Measurements from ENCODE around the gene NFIC.
"Not testable (repeated sequence)": the region's sequence is repeated elsewhere in the genome, so short reads cannot be mapped to it uniquely, and the experiment has no call there.

The NFIC gene

DNA sequence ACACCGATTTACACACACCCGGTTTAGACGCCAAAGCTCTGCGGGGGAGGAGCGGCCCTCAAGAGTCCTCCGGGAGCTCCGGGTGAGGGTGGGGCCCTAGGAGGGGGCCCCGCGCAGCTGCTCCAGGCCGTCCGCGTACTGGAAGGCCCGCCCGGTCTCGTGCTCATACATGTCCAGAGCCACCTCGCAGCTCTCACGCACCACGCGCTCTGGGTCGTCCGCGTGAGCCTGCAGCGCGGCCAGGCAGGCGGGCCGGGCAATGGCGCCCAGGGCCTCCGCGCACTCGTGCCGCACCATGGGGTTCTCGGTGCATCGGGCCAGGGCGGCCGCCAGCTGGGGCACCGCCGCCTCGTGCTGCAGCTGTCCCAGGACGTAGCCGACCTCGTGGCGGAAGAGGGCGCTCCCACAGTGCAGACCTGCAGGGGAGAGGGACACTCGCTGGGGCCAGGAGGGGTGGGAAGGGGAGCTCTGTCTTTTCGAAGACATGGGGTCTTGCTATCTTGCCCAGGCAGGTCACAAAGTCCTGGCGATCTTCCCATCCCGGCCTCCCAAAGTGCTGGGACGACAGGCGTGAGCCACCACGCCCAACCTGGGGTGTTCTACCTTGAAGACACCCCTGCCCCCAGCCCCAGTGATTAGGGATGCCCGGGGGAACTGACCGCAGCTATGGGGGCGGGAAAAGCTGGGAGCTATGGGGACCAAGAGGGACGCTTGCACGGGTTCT lies 125.2 kb downstream of the NFIC start:
- no peak for DNase-seq (ENCODE audit: low read depth in 2 of 2)

DNA sequence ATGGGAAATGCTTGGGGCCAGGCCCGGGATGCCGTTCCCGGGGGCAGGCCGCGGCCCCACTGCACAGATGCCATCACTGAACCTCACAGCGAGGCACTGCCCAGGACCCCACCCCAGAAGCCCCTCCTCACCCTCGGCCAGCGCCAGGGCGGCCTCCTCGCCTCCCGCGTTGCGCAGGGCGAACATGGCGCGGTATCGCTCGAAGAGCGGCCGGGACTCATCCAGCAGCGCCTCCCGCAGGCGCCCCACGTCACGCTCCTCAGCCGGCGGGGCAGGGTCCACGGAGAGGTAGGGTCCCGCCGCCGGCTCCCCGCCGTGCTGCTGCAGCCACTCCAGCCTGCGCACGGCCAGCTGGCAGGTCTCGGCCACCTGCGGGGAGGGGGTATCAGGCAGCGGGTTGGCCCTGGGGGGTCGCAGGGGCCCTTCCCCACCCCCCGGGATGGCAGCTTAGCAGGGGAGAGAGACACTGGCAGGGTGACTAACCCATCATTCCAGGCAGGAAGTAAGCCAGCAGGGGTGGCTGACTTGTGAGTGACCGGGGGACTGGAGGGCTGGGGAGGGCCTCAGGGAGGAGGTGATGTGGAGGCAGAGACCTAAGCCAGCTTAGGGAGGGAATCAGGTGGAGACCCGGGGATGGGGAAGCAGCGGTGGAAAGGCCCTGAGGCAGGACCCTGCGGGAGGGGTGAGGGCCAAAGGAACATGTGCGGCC lies 125.9 kb downstream of the NFIC start:
- no peak for DNase-seq (ENCODE audit: low read depth in 2 of 2)

DNA sequence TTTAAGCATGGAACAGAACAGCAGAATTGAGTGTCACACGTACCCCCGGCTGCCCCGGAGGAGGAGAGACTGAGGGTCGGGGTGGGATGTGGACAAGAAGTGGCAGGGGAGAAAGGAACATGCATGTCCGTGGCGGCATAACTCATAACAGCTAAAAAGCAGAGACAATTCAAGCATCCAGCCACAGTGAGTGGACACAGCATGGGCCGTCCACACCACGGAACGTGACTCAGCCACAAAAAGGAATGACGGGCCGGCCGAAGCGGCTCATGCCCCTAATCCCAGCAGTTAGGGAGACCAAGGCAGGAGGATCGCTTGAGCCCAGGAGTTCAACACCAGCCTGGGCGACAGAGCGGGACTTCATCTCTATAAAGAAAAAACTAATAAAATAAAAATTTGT lies 126.5 kb downstream of the NFIC start:
- no peak for DNase-seq (ENCODE audit: low read depth in 2 of 2)

DNA sequence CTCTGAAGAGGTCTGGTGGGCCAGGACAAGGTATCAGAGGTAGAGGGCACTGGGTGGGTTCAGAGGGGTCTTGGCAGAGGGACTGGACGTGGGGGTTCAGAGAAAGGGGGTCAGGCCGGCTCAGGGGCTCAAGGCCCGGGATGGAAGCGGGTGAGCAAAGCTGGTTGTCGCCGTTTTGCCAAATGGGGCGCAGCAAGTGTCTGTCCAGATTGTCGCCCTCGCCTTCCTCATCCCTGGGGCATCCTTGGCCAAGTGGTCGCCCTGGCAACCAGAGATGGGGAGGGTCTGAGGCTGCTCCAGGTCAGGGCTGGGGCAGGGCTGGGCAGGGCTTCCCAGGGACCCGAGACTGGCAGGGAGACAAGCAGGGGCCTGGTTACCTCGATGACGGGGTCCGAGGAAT lies 127.3 kb downstream of the NFIC start:
- no peak for DNase-seq (ENCODE audit: low read depth in 2 of 2)

DNA sequence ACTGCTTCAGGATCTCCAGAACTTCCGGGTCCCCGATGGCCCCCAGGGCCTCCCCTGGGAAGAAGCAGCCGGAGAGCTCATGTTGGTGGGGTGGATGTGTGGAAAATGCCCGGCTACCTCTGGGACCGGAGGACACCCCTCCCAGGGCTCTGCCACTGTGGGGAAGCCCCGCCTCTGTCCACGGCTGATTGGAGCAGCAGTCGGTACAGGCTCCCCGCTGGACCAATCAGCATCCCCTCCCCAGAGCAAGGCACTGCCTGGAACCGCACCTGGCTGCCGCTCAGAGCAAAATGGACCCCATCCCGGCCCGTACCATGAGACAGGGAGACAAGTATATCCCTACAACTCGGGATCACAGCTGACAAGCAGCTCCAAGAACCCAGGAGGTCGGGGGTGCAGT lies 127.7 kb downstream of the NFIC start:
- DNase-seq (ENCODE audit: low read depth in 2 of 2) = no peak

DNA sequence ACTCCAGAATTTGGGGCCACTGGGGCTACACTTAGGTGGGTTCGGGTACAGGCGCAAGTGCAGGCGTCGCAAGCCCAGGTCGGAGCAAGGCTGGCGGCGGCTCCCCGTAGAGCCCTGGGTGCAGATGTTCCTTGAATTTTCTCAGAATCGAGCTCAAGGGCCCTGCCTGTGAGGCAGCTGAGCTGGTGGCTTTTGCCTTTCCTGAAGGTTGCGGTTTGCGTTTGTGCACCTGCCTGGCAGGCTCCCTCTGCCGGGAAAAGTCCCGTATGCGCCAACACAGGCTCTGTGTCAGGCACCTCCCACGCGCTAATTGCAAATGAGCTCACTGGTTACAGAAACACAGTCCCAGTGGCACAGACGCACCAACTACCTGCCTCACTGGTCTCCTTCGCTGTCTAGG lies 128.2 kb downstream of the NFIC start:
- peak in 1 of 2 donors; percentile 34 for DNase-seq (ENCODE audit: low read depth in 2 of 2)

DNA sequence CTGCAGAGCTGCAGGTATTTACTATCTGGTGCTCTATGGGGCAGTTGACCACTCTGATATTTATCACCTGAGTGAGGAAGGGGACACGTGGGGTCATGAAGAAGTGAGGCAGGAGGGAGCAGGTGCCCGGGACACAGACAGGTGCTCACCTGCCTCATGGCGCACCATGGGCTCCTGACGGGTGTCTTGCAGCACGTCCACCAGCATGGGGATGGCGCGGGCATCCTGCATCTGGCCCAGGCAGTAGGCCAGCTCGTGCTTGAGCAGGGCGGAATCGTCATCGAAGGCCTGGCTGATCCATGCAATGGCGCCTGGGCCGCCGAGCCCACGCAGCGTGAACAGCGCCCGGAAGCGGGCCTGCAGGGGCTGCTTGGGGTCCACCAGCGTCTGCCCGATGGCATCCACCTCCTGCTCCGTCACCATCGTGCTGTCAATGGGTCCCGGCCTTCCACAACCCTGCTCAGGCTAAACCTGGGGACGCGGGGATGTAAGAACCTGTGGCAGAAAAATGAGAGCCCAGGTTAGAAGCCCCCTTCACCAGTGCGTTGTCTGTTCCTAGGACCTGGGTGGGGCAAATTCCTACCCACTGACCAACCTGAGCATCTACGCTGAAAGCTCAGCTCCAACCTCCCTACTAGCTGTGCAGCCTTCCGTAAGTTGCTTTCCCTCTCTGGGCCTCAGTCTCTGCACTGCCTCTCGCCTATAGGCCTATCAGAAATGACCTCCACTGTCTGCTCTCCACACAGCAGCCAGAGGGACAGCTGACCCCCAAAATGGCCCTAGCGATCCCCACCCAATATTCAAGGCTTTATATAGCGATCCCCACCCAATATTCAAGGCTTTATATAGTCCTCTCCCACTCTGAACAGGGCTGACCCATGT lies 130.2 kb downstream of the NFIC start:
- DNase-seq (ENCODE audit: low read depth in 2 of 2) = no peak

DNA sequence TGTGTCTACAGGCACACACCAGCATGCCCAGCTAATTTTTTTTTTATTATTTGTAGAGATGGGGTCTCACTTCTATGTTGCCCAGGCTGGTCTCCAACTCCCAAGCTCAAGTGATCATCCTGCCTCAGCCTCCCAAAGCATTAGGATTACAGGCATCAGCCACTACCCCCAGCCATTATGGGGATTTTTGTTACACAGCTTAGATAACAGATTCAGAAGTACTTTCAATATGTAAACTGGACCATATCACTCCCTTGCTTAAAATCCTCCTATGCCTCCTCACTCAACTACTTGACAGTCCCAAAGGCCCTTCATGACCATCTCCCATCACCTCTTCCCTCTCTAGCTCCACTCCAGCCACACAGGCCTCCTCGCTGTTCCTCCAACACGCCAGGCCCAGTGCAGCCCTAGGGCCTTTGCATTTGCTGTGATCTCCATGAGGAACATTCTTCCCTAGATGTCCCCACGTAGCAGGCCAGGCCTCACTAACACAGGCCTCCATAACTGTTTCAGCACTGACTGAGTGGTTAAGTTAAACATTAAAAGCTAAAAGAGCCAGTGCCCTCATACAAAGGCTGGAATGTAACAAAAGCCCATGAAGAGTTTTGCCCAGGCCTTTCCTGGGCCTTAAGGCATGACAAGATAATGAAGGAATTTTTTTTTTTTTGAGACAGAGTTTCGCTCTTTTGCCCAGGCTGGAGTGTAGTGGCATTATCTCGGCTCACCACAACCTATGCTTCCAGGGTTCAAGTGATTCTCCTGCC lies 131.6 kb downstream of the NFIC start:
- no peak for DNase-seq (ENCODE audit: low read depth in 2 of 2)

DNA sequence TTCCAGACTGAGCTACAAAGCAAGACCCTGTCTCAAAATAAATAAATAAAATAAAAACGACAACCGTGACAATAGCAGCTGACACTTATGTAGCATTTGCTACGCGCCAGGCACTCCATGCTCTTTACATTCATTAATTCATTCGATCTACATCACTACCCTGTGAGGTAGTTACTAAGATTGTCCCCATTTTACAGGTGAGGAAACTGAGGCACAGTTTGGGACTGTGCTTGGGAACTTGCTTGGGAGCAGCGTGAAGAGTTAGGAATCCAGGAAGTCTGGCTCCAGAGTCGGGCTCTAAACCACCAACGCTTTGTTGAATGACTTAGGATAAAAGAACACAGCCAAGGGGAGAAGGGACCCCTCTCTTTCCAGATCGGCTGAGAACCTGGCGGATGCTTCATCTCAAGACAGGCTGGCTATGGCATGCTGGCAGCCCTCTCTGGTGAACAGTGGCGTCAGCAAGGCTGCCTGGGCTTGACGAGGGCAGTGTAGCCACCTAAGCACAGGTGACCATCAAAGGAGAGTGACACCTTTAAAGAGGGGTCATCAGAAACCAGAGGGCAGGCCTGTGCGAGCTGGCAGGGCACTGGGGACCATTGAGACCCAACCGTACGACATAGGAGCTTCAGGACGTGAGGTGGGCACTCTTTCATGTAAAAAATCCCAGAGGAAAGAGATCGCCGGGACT lies 133.5 kb downstream of the NFIC start:
- no peak for DNase-seq (ENCODE audit: low read depth in 2 of 2)

DNA sequence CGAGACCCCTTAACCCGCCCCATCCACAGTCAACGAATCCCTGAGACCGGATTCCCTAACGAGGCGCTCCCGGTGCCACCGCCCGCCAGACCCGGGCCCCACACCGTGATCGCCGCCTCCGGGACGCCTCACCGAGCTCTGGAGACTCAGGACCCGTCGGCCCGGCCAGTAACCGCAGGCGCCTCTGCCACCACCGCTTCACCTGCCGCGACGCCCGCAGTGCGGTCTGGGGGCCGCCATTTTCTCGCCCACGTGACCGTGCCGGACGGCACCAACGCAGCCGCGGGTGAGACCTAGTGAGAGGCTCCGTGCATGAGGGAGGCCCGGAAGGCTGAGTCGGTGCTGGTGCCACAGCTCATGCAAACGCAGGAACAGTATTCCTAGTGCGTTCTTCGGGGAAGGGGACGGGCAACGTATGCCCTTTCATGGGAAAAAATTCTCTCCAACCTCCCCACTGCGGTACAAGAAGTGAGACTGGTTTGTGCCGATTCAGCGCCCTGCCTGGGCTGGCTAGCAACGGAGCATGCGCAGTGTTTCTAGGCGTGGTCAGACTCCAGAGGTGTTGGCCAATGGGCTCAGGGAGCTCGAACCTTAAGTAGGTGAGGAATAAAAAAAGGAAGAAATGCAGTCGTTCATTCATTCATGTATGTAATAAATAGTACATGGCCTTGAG lies 134.2 kb downstream of the NFIC start, which contains the start of gene DOHH:
Gene DOHH, minus strand, starts transcription at position 246 of the 673 bp plus-strand sequence. CDS start 3,860 bp downstream, outside the sequence.
- DNase-seq (ENCODE audit: low read depth in 2 of 2) = peak; percentile 92 to 93

DNA sequence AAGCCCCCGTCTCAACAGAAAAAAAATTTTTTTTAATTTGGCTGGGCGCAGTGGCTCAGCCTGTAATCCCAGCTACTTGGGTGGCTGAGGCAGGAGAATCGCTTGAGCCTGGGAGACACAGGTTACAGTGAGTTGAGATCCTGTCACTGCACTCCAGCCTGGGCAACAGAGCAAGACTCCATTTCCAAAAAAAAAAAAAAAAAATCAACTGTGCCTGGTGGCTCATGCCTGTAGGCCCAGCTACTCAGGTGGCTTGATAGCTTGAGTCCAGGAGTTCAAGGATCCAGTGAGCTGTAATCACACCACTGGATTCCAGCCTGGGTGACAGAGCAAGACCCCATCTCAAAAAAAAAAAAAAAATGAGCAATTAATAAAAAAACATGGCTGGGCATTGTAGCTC lies 135.4 kb downstream of the NFIC start:
- no peak for DNase-seq (ENCODE audit: low read depth in 2 of 2)

DNA sequence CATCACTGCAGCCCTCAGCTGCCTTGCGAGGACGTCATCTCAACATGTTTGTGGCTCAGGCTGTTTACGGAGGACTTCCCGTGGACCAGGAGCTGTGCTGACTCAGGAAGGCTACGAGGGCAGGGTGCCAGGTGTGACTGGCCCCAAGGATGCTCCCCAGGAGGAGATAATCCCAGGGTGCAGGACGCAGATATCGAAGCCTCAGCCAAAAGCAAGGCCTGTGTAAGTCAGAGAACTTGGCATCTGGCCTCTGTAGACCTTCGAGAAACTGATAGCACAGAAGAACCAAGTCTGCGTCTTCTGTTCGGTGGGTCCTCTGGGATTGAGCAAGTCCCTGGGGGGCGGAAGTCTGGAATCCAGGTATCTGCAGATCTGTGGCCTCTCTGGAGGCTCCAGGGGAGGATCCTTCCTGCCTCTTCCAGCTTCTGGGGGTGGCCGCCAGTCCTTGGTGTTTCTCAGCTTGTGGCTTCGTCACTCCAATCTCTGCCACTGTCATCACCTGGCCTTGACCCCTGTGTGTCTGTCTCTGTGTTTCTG lies 136.7 kb downstream of the NFIC start:
- DNase-seq (ENCODE audit: low read depth in 2 of 2) = no peak

DNA sequence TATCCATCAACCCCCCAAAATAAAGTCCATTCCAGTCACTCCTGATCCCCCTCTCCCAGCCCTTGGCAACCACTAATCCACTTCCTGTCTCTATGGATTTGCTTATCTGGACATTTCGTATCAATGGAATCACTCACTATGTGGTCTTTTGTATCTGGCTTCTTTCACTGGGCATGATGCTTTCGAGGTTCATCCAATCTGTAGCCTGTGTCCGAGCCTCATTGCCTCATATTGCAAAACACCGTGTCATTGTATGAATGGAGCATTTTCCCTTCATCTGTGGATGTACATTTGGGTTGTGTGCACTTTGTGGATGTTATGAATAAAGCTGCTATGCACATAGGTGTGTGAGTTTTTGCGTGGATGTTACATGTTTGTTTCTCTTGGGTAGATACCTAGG lies 138.4 kb downstream of the NFIC start:
- no peak for DNase-seq (ENCODE audit: low read depth in 2 of 2)

DNA sequence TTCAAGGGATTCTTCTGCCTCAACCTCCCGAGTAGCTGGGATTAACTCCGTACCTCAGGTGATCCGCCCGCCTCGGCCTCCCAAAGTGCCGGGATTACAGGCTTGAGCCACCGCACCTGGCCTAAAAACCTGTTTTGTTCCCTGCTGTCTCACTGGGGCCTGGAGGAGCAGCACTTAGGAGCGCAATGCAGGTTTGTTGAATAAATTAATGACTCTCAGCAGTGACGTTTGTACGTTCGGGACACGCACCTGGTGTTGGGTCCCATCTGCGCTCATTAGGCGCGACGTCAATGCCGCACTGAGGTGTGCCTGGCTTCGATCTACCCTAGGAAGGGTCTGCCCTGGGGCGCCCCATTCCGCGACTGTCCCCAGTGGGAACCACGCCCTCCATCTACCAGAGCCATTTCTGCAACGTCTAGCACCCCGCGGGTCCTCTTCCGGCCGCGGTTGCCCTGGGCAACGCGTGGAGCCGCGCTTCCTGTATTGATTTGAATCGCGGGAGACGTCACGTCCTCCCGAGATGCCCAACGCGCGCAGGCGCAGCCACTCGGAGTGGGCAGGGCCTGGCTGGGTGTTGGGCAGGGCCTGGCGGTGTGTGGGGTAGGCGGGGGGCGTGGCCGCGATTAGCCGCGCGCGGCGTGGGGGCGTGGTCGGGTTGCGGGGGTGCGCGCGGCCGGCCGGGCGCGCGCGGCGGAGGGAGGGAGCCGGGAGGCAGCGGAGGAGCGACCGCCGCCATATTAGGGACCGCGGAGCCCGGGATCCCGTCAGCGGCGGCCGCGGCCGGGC lies 139.4 kb downstream of the NFIC start, which contains the start of gene FZR1:
Gene FZR1, plus strand, starts transcription at position 714 of the 786 bp plus-strand sequence. CDS start 16,679 bp downstream, outside the sequence.
- DNase-seq (ENCODE audit: low read depth in 2 of 2) = peak; percentile 100

DNA sequence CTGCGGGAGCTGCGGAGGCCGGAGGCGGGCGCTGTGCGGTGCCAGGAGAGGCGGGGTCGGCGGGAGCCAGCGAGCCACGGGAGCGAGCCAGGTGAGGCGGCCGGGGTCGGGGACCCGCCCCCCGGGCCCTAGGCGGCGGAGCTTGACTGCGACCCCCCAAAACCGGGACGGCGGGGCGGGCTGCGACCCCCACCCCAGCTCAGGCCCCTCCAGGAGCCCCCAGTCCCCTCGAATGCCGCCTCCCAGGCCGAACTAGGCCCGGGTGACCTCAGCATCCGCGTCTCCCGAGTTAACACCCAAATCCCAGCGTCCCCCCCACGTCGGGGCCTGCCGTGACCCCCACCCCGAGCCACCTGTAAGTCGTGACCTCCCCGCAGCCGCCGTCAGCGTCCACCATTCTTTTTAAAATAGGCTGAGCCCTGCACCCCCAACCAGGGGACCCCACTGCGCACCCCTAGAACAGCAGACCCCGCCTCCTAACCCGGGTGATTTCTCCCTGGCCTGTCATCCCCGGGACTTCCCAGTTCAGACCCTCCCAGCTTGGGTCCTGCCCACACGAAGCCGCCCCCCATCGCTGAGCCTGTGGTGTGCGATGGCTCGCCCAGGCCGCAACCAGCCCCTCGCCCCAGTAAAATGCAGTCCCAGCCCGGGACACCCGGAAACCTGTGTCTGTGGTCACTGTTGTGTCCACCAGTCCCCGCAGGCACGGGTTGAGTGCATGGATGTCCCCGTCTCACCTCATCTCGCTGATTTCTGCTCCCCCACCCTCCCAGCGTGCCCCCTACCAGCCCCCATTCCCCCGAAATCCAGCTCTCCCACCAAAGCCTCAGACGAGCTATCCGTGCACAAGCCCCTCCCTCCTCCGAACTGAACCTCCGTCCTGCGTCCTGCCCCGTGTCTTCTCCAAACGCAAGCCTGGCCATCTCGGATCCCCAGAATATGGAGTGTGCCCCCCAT lies 140.3 kb downstream of the NFIC start:
- no peak for DNase-seq (ENCODE audit: low read depth in 2 of 2)

DNA sequence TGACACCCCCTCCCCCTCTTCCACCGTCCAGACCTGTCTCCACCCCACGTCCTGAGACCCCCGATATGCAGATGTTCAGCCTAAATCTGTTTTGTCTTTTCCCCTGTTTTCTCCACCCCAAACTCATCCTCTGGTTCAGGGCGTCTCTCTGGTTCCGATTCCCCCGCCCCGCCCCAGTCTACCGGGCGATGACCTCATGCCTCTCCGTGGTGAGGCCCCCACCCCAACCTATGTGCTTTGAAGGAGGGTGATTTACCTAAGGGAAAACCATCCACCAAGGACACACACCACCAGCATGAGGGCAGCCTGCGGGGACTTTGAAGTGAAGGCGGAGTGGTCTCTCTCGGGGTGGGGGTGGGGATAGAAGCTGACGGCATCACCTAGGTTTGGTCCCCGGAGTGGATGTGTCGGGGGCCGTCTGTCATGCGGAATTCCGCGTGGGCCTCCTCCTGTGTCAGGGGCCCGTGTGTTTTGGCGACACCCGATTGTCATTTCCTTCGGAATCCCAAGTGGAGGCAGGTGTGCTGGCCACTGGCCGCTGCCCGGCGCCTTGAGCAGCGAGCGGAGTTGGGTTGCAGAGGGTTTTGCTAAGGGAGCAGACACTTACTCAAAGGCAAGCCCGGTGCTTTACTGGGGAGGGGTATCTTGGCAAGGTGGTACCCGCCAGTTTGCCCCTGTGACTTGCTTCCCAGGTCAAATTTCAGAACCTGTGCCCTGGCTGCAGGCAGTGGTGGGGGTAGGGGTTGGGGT lies 141.2 kb downstream of the NFIC start:
- no peak for DNase-seq (ENCODE audit: low read depth in 2 of 2)

DNA sequence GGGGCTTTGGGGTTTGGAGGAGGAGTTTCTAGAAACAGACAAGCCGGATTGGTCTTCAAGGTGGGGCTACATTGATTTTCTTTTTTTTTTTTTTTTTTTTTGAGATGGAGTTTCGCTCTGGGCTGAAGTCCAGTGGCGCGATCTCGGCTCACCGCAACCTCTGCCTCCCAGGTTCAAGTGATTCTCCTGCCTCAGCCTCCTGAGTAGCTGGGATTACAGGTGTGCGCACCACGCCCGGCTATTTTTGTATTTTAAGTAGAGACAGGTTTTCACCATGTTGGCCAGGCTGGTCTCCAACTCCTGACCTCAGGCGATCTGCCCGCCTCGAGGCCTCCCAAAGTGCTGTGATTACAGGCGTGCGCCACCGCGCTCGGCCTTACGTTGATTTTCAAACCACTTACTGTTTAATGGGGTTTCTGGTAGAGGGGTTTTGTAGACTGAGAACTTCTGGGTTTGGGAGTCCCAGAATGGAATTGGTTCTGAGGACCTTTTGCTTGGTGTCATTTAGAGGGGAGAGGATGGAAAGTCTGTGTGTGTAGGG lies 141.8 kb downstream of the NFIC start:
- DNase-seq (ENCODE audit: low read depth in 2 of 2) = not testable (repeated sequence)

Data from stimulated activated CD8-positive, alpha-beta memory T cell treated with anti-CD3 and anti-CD28 coated beads, Interleukin-15, amount 100 ng/mL, for 48 hours (primary cell).